OCI-LY7 (cell line): ENCODE measurements around the gene APBB2. TPM values are rescaled to one million over a fixed set of nuclear protein-coding genes. Genes with fewer than 3 reads are reported as not detected.
"Not testable (repeated sequence)": the region's sequence is repeated elsewhere in the genome, so short reads cannot be mapped to it uniquely, and the experiment has no call there.

Source experiments
- BruUV-seq: library from RNA; stranded (reverse); fragments of 400-500 nt; replicated peaks from 2 replicates; lab custom pipeline; 2021; lab: Mats Ljungman, UMichigan
- CTCF ChIA-PET: fragments of 300-600 bp; sonication (Branson Sonifier 250); formaldehyde crosslinking; loops from one replicate; lab custom pipeline; 2022; ENCODE audit warnings: antibody characterized with exemption; ENCODE audit not compliant: unreplicated experiment; lab: Charles Lee
- POLR2A ChIA-PET: fragments of 300-600 bp; sonication (Branson Sonifier 250); formaldehyde crosslinking; loops from one replicate; lab custom pipeline; 2022; ENCODE audit warnings: antibody characterized with exemption; lab: Charles Lee
- DNase-seq: peaks from one replicate; pipeline ENCODE4 v3.0.0-alpha.2; 2015; ENCODE audit warnings: low spot score
- H2AFZ ChIP-seq: fragments of 200-600 bp; sonication (generic), shearing (Covaris generic); 2 replicates; pipeline ENCODE4 v1.6.1; 2014; ENCODE audit warnings: mild to moderate bottlenecking, antibody characterized with exemption, low read length, moderate library complexity
- H3K27ac ChIP-seq: fragments of 200-600 bp; sonication (generic); 2 replicates; pipeline ENCODE4 v1.5.1; 2014; ENCODE audit warnings: mixed run types, low read depth, mild to moderate bottlenecking, moderate library complexity, low read length, inconsistent platforms; ENCODE audit not compliant: poor library complexity, severe bottlenecking
- H3K36me3 ChIP-seq: fragments of 200-600 bp; sonication (generic); 2 replicates; pipeline ENCODE4 v1.6.1; 2014; ENCODE audit warnings: mild to moderate bottlenecking, antibody characterized with exemption, low read length, moderate library complexity, mixed read lengths; ENCODE audit not compliant: insufficient read depth
- H3K4me1 ChIP-seq: fragments of 200-600 bp; sonication (generic); 2 replicates; pipeline ENCODE4 v1.5.1; 2014; ENCODE audit warnings: mild to moderate bottlenecking, low read length; ENCODE audit not compliant: insufficient read depth, poor library complexity, severe bottlenecking
- H3K4me2 ChIP-seq: fragments of 200-600 bp; sonication (generic); 2 replicates; pipeline ENCODE4 v1.6.1; 2014; ENCODE audit warnings: mild to moderate bottlenecking, low read length
- H3K4me3 ChIP-seq: fragments of 200-600 bp; sonication (generic); 2 replicates; pipeline ENCODE4 v1.5.1; 2014; ENCODE audit warnings: mild to moderate bottlenecking, low read depth, low read length; ENCODE audit not compliant: poor library complexity, severe bottlenecking
- H3K79me2 ChIP-seq: fragments of 200-600 bp; sonication (generic); 2 replicates; pipeline ENCODE4 v1.6.1; 2016; ENCODE audit warnings: low read depth, mild to moderate bottlenecking, low read length, moderate library complexity, mixed read lengths; ENCODE audit not compliant: insufficient read depth
- H3K9me2 ChIP-seq: fragments of 200-600 bp; sonication (generic); 2 replicates; pipeline ENCODE4 v1.6.1; 2016; ENCODE audit warnings: mild to moderate bottlenecking, low read length, mixed read lengths; ENCODE audit not compliant: insufficient read depth
- H3K9me3 ChIP-seq: fragments of 200-600 bp; sonication (generic); 2 replicates; pipeline ENCODE4 v1.6.1; 2014; ENCODE audit warnings: mild to moderate bottlenecking, mixed run types, low read length, mixed read lengths
- H4K20me1 ChIP-seq: fragments of 200-600 bp; sonication (generic); 2 replicates; pipeline ENCODE4 v1.6.1; 2014; ENCODE audit warnings: mild to moderate bottlenecking, antibody characterized with exemption, low read length, moderate library complexity, mixed read lengths; ENCODE audit not compliant: insufficient read depth
- CTCF ChIP-seq: fragments of 200-600 bp; sonication (generic); conservative IDR thresholded peaks from 2 replicates; pipeline ENCODE4 v1.5.1; 2014; ENCODE audit warnings: mild to moderate bottlenecking, antibody characterized with exemption, low read length, moderate library complexity, mixed read lengths
- EZH2phosphoT487 ChIP-seq: fragments of 200-600 bp; sonication (generic); IDR thresholded peaks from 2 replicates; pipeline ENCODE4 v1.6.1; 2018; ENCODE audit warnings: low read depth, borderline replicate concordance, mild to moderate bottlenecking, mixed run types, antibody characterized with exemption, low read length, moderate library complexity, mixed read lengths
- intact Hi-C: fragments of 100-400 bp; cut with micrococcal nuclease; formaldehyde crosslinking; loops from one replicate; pipeline ENCODE4 v1.10.0; 2022; ENCODE audit not compliant: unreplicated experiment
- total RNA-seq, 2 experiments: library from RNA; depleted of rRNA in 1 of 2; stranded (reverse); fragments of >200 nt in 1 of 2; shearing (Covaris generic) in 1 of 2; gene quantifications; 2 replicates each; pipeline ENCODE4 v1.2.3, GENCODE V29; 2014 to 2022

The APBB2 gene
- total RNA-seq, 2 experiments from 2014 or later: 66.4 to 88.5 TPM

- ChIA-PET CTCF (no interaction called here), POLR2A (interaction anchor here (0.5 to 0.9 kb wide), 3 partner anchors 12 to 458 kb away, joined by 3 to 7 read pairs (median 3); no protein-coding TSS in a partner anchor)
- no TSS peak for BruUV-seq
- Histone ChIP-seq H2AFZ (no peak overlapping the region), H3K27ac (no peak overlapping the region), H3K9me3 (peaks cover 1% of the 10 kb centered on the region; the same call in 1 of the 2 replicates), H3K36me3 (peaks cover 5% of the 10 kb centered on the region; the same call in 1 of the 2 replicates), H3K4me1 (no peaks in the 10 kb centered on the region), H4K20me1 (no peaks in the 10 kb centered on the region), H3K9me2 (no peaks in the 10 kb centered on the region), H3K4me3 (no peak overlapping the region), H3K79me2 (no peaks in the 10 kb centered on the region), H3K4me2 (no peak overlapping the region)
- intact Hi-C loops: no loop called here
- TF ChIP-seq CTCF: no peak
- TF ChIP-seq EZH2phosphoT487: no peak
- no peak for DNase-seq
Observed at GRCh38 chr4:41050880-41051775, 163.2 kb downstream of the APBB2 start.

- no TSS peak for BruUV-seq
- H3K9me2 ChIP-seq: no peaks in the 10 kb centered on the region
- H2AFZ ChIP-seq: no peak overlapping the region
- no peaks in the 10 kb centered on the region for H3K79me2 ChIP-seq
- peaks cover 5% of the 10 kb centered on the region; the same call in 1 of the 2 replicates for H3K36me3 ChIP-seq
- ChIA-PET CTCF (no interaction called here), POLR2A (interaction anchor here (0.7 kb wide), 1 partner anchor 459 kb away, joined by 3 read pairs; no protein-coding TSS in a partner anchor)
- TF ChIP-seq CTCF: no peak
- TF ChIP-seq EZH2phosphoT487: no peak
- intact Hi-C loops: no loop called here
- H3K4me1 ChIP-seq: no peaks in the 10 kb centered on the region
- H3K4me2 ChIP-seq: no peak overlapping the region
- no peaks in the 10 kb centered on the region for H4K20me1 ChIP-seq
- H3K27ac ChIP-seq: no peak overlapping the region
- no peak for DNase-seq
- H3K9me3 ChIP-seq: peaks cover 5% of the 10 kb centered on the region; the same call in 1 of the 2 replicates
- H3K4me3 ChIP-seq: no peak overlapping the region
Observed at GRCh38 chr4:41050116-41050515, 164.2 kb downstream of the APBB2 start.

GRCh38 chr4:41049176-41049575 lies 165.2 kb downstream of the APBB2 start:
- H3K4me3 ChIP-seq, H2AFZ ChIP-seq, H3K4me1 ChIP-seq, H4K20me1 ChIP-seq, POLR2A ChIA-PET, BruUV-seq, H3K9me2 ChIP-seq, H3K27ac ChIP-seq, intact Hi-C loops, H3K36me3 ChIP-seq, DNase-seq, H3K4me2 ChIP-seq, H3K79me2 ChIP-seq, CTCF ChIA-PET: not testable (repeated sequence)
- H3K9me3 ChIP-seq: peaks cover 13% of the 10 kb centered on the region
